Neuronal stem cell (in vitro differentiated cells): ENCODE data around the gene CLDN11. TPM values are rescaled to one million over a fixed set of nuclear protein-coding genes. Genes with fewer than 3 reads are reported as not detected.

Experiments used
- DNase-seq: peaks from one replicate; pipeline ENCODE4 v3.0.0-alpha.2; 2013; ENCODE audit warnings: low spot score
- H2AFZ ChIP-seq: one replicate; pipeline ENCODE4 v1.6.1; 2013; ENCODE audit warnings: mild to moderate bottlenecking, low read length, inconsistent platforms
- H2AK5ac ChIP-seq: 2 replicates; pipeline ENCODE4 v1.6.1; 2013; ENCODE audit warnings: low read depth, mild to moderate bottlenecking, inconsistent platforms, low read length, moderate library complexity, mixed read lengths
- H2BK120ac ChIP-seq: 2 replicates; pipeline ENCODE4 v1.6.1; 2013; ENCODE audit warnings: low read depth, mild to moderate bottlenecking, inconsistent platforms, low read length, moderate library complexity, mixed read lengths
- H2BK12ac ChIP-seq: one replicate; pipeline ENCODE4 v1.6.1; 2013; ENCODE audit warnings: low read length, inconsistent platforms
- H2BK15ac ChIP-seq: 2 replicates; pipeline ENCODE4 v1.6.1; 2013; ENCODE audit warnings: mild to moderate bottlenecking, low read length, inconsistent platforms, mixed read lengths
- H2BK5ac ChIP-seq: one replicate; pipeline ENCODE4 v1.6.1; 2013; ENCODE audit warnings: inconsistent platforms, mild to moderate bottlenecking, low read length, moderate library complexity
- H3K14ac ChIP-seq: one replicate; pipeline ENCODE4 v1.6.1; 2013; ENCODE audit warnings: low read length, inconsistent platforms
- H3K18ac ChIP-seq: 2 replicates; pipeline ENCODE4 v1.6.1; 2013; ENCODE audit warnings: low read length, inconsistent platforms
- H3K23ac ChIP-seq: 2 replicates; pipeline ENCODE4 v1.6.1; 2013; ENCODE audit warnings: low read depth, mild to moderate bottlenecking, mixed read lengths, low read length, inconsistent platforms; ENCODE audit not compliant: poor library complexity
- H3K27ac ChIP-seq: replicated peaks from 3 replicates; pipeline ENCODE4 v1.5.1; 2013; ENCODE audit warnings: low read length, inconsistent platforms
- H3K27me3 ChIP-seq, 3 experiments: 2 replicates each; pipeline ENCODE4 v1.6.1; 2013; ENCODE audit warnings: low read length in 3 of 3, mild to moderate bottlenecking in 2 of 3, inconsistent platforms in 1 of 3, low read depth in 1 of 3, mixed read lengths in 1 of 3, moderate library complexity in 1 of 3; ENCODE audit not compliant: control insufficient read depth in 3 of 3, insufficient read depth in 3 of 3
- H3K36me3 ChIP-seq, 2 donors: replicated peaks in 1 of 2; 2 replicates each; pipeline ENCODE4 v1.6.1; 2013; ENCODE audit warnings: low read length in 2 of 2; ENCODE audit not compliant: control insufficient read depth in 2 of 2, insufficient read depth in 2 of 2
- H3K4ac ChIP-seq: 2 replicates; pipeline ENCODE4 v1.6.1; 2013; ENCODE audit warnings: inconsistent platforms, mild to moderate bottlenecking, low read length, moderate library complexity
- H3K4me1 ChIP-seq, 2 donors: 1 replicate in 1 of 2; 2 replicates in 1 of 2; pipeline ENCODE4 v1.6.1; 2013; ENCODE audit warnings: low read length in 2 of 2, low read depth in 1 of 2; ENCODE audit not compliant: control insufficient read depth in 2 of 2, insufficient read depth in 1 of 2
- H3K4me2 ChIP-seq: one replicate; pipeline ENCODE4 v1.6.1; 2013; ENCODE audit warnings: mild to moderate bottlenecking, low read length, inconsistent platforms; ENCODE audit not compliant: insufficient read depth, poor library complexity, severe bottlenecking
- H3K4me3 ChIP-seq, 2 donors: 2 replicates each; pipeline ENCODE4 v1.5.1; 2013; ENCODE audit warnings: low read length in 2 of 2, mild to moderate bottlenecking in 2 of 2, inconsistent platforms in 1 of 2, moderate library complexity in 1 of 2
- H3K79me1 ChIP-seq: one replicate; pipeline ENCODE4 v1.6.1; 2013; ENCODE audit warnings: low read depth, mild to moderate bottlenecking, inconsistent platforms, low read length, moderate library complexity
- H3K9ac ChIP-seq: one replicate; pipeline ENCODE4 v1.6.1; 2013; ENCODE audit warnings: mild to moderate bottlenecking, low read depth, low read length, inconsistent platforms; ENCODE audit not compliant: poor library complexity
- H3K9me3 ChIP-seq, 2 donors: replicated peaks in 1 of 2; 2 replicates each; pipeline versions ENCODE3 to v1.6.1; 2013; ENCODE audit warnings: low read length in 2 of 2, mild to moderate bottlenecking in 2 of 2, inconsistent platforms in 1 of 2, low read depth in 1 of 2, mixed read lengths in 1 of 2, moderate library complexity in 1 of 2; ENCODE audit not compliant: control insufficient read depth in 2 of 2, insufficient read depth in 1 of 2
- H4K8ac ChIP-seq: one replicate; pipeline ENCODE4 v1.6.1; 2013; ENCODE audit warnings: low read depth, mild to moderate bottlenecking, inconsistent platforms, low read length, moderate library complexity
- H4K91ac ChIP-seq: one replicate; pipeline ENCODE4 v1.6.1; 2013; ENCODE audit warnings: low read length, low read depth, mild to moderate bottlenecking, inconsistent platforms; ENCODE audit not compliant: poor library complexity
- WGBS, 2 donors: extraction: QIAGEN DNeasy Blood & Tissue Kit; methylation state at CpG; one replicate each; pipeline ENCODE4 v1.1.7; 2013; ENCODE audit warnings: missing lambda C conversion rate in 2 of 2, mixed read lengths in 1 of 2; ENCODE audit not compliant: insufficient read length in 2 of 2, insufficient replicate concordance in 1 of 2; ENCODE audit errors: extremely low coverage in 2 of 2; 5-methylcytosine and 5-hydroxymethylcytosine counted together
- polyA plus RNA-seq, 2 experiments: library from polyadenylated mRNA; stranded (reverse); fragments of 200-250 nt; gene quantifications; one replicate each; pipeline ENCODE4 v1.2.3, GENCODE V29; 2013

Gene CLDN11
- 1.4 TPM for polyA plus RNA-seq (2013, experiment 1 of 2)
- 1.5 TPM for polyA plus RNA-seq (2013, experiment 2 of 2)

DNA sequence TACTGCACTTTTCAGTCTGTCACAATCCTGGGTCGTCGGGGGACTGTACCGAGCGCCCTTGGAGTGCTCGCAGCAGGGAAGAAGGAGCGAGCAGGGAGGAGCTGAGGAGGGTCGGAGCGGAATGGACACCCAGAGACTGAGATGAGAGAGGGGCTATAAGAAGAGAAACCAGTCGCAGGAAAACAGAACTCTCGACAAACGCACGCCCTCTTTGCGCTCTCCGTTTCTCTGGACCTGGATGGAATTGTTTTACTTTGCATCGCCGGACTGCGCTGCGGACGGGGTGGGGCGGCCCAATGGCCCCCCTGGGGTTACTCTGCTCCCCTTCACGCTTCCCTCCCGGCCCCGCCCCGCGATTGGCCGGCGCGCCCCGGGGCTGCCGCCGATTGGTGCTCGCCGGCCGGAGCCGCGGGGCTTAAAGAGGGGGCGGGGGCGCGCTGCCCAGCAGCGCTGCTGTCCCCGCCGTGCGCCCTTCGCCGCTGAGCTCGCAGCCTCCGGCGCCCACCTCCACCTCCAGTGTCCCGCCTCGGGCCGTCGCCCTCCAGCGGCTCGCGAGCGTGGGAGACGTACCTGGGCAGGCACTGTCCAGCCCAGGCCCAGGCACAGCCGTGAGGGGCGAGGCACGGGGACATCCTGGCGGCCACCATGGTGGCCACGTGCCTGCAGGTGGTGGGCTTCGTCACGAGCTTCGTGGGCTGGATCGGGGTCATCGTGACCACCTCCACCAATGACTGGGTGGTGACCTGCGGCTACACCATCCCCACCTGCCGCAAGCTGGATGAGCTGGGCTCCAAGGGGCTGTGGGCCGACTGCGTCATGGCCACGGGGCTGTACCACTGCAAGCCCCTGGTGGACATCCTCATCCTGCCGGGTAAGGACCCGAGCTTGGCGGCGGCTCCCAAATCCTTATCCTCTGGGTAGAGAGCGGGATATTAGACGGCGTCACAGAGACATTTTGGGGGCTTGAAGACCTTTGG lies at the start of gene CLDN11:
Gene CLDN11, plus strand, starts transcription at position 447 of the 977 bp plus-strand sequence. Its CDS starts 199 bp downstream, at position 646.
- Histone ChIP-seq H2BK15ac (peak within 1 kb of the TSS; percentile 53), H3K9me3 (peaks cover 0 to 4% of the 10 kb centered on the region in 2 donors), H3K18ac (peak within 1 kb of the TSS; percentile 93), H3K79me1 (no peaks in the 10 kb centered on the region), H3K4ac (no peak within 1 kb of the TSS), H4K8ac (peak within 1 kb of the TSS; percentile 97), H3K4me1 (peaks cover 3 to 8% of the 10 kb centered on the region in 2 donors), H3K4me3 (peak within 1 kb of the TSS in 1 of 2 donors; percentile 77), H3K27ac (no peak within 1 kb of the TSS), H4K91ac (no peak within 1 kb of the TSS), H3K9ac (no peak within 1 kb of the TSS), H2BK12ac (no peak within 1 kb of the TSS), H2BK120ac (no peak within 1 kb of the TSS), H2AFZ (no peak within 1 kb of the TSS), H3K14ac (no peak within 1 kb of the TSS), H3K4me2 (peak within 1 kb of the TSS; percentile 70), H2AK5ac (peak within 1 kb of the TSS; percentile 72), H2BK5ac (no peak within 1 kb of the TSS), H3K36me3 (no peaks in the 10 kb centered on the region), H3K27me3 (peaks cover 0 to 27% (median 0%) of the 10 kb centered on the region in 3 experiments), H3K23ac (peak within 1 kb of the TSS; percentile 67)
- no CpG with 5 or more reads among the region's 79 CpGs for WGBS, 2 donors
- DNase-seq, result no peak

DNA sequence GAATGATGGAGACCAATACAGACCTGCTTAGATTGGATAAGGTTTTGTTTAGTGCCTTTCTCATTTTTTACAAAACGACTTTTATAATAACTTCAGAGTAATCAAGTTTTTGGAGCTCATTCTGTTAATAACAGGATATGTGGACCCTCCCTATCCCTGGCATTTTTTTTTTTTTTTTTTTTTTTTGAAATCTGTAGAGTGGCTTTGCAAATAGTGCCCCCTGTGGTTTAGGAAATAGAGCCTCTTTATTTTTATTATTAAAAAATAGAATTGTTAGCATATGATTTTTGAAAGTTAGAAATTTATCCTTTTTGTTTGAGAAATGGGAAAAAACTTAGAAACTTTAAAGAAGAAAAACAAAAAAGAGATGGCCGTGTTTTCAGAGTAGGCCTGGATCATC lies 49.7 kb upstream of the CLDN11 start:
- Histone ChIP-seq H3K27ac (no peak overlapping the region), H4K91ac (no peak overlapping the region), H2BK120ac (no peak overlapping the region), H3K4me3 (no peak overlapping the region), H3K27me3 (no peaks in the 10 kb centered on the region), H3K9me3 (peaks cover 0 to 15% of the 10 kb centered on the region in 2 donors), H3K4me1 (no peaks in the 10 kb centered on the region), H3K23ac (no peak overlapping the region), H3K4ac (no peak overlapping the region), H2AFZ (no peak overlapping the region), H3K36me3 (peaks cover 0 to 80% of the 10 kb centered on the region in 2 donors), H3K9ac (no peak overlapping the region), H3K18ac (no peak overlapping the region), H2BK12ac (no peak overlapping the region), H3K14ac (no peak overlapping the region), H4K8ac (no peak overlapping the region), H3K4me2 (no peak overlapping the region), H2AK5ac (no peak overlapping the region), H2BK5ac (no peak overlapping the region), H3K79me1 (no peaks in the 10 kb centered on the region), H2BK15ac (no peak overlapping the region)
- DNase-seq, result no peak
- WGBS, 2 donors, result no CpG with 5 or more reads among the region's 2 CpGs

DNA sequence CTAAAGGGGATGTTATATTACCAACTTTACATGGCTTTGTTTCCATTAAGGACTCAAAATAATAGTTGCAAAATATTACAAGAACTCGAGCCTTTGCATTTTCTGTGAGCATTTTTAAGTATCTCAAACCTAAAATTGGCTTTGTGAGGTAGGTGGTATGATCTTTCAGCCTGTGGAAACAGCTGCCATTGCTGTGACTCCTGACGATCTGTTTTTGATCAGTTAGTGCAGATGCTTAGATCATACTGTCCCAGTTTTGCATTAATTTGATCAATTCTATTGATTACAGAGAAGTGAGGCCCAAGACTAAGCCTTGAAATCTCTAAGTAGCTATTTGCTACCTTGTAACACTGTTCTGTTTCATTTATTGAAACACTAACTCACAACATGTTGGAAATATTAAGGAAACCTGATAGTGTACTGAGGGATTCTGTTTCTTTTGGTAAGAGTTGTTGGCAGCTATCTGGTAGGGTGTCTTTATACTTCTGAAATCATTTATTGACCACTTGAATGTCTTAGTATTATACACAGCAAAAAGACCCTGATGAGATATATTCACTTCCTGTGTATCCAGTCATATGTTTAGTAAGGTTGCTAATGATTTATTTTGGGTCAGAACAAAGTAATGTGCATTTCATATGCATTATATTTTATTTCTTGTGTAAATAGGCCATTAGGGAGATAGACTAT lies 46.3 kb upstream of the CLDN11 start:
- Histone ChIP-seq H3K79me1 (no peaks in the 10 kb centered on the region), H2AFZ (no peak overlapping the region), H4K8ac (no peak overlapping the region), H3K4ac (no peak overlapping the region), H4K91ac (no peak overlapping the region), H3K9ac (no peak overlapping the region), H2AK5ac (no peak overlapping the region), H2BK12ac (no peak overlapping the region), H3K18ac (no peak overlapping the region), H2BK120ac (no peak overlapping the region), H3K14ac (no peak overlapping the region), H3K4me1 (no peaks in the 10 kb centered on the region), H3K27me3 (no peaks in the 10 kb centered on the region), H3K36me3 (peaks cover 0 to 61% of the 10 kb centered on the region in 2 donors), H3K4me3 (no peak overlapping the region), H2BK15ac (no peak overlapping the region), H3K23ac (no peak overlapping the region), H3K9me3 (peaks cover 0 to 12% of the 10 kb centered on the region in 2 donors), H3K27ac (no peak overlapping the region), H2BK5ac (no peak overlapping the region), H3K4me2 (no peak overlapping the region)
- DNase-seq, result no peak
- no CpG with 5 or more reads among the region's 2 CpGs for WGBS, 2 donors

DNA sequence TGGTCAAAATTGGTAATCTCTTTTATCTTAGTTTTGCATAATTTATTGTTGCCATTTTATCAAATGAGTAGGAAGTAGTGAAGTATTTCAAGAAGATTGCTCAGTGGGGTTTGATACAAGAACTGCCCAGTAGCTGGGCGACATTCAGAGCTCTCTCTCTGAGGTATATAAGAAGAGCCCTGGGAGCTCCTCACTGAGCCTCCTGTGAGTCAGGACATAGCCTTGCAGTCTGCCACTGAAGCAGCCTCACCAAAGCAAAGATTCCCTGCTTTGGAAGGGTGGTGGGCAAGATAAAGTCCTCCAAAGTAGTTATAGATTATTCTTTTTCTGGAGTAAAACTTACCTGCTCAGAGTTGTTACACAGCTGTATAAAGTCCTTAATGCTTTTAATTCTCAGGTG lies 35.1 kb upstream of the CLDN11 start:
- H2BK12ac ChIP-seq, result no peak overlapping the region
- peaks cover 2% of the 10 kb centered on the region for H3K79me1 ChIP-seq
- H3K14ac ChIP-seq, result no peak overlapping the region
- peaks cover 0 to 81% of the 10 kb centered on the region in 2 donors for H3K36me3 ChIP-seq
- no peak overlapping the region for H3K4ac ChIP-seq
- H2BK5ac ChIP-seq, result no peak overlapping the region
- WGBS, 2 donors, result no CpG with 5 or more reads among the region's 1 CpG
- no peaks in the 10 kb centered on the region for H3K27me3 ChIP-seq
- no peak overlapping the region for H3K23ac ChIP-seq
- no peaks in the 10 kb centered on the region for H3K4me1 ChIP-seq
- H4K91ac ChIP-seq, result no peak overlapping the region
- no peak overlapping the region for H2BK120ac ChIP-seq
- H3K27ac ChIP-seq, result no peak overlapping the region
- no peak for DNase-seq
- H2BK15ac ChIP-seq, result no peak overlapping the region
- H3K4me3 ChIP-seq, result no peak overlapping the region
- no peak overlapping the region for H3K4me2 ChIP-seq
- H2AK5ac ChIP-seq, result no peak overlapping the region
- H3K9ac ChIP-seq, result no peak overlapping the region
- no peak overlapping the region for H3K18ac ChIP-seq
- peaks cover 0 to 17% of the 10 kb centered on the region in 2 donors for H3K9me3 ChIP-seq
- no peak overlapping the region for H2AFZ ChIP-seq
- no peak overlapping the region for H4K8ac ChIP-seq
